ENCODE data around the gene MANSC1. TPM values are rescaled to one million over a fixed set of nuclear protein-coding genes. Genes with fewer than 3 reads are reported as not detected.

Gene MANSC1
- polyA plus RNA-seq, 1 donor (not counting 4 experiments of a cell fraction or from before 2014, with no cell fraction given) = 1.6 TPM

GRCh38 chr12:12331896-12332295 is 18.1 kb downstream of the MANSC1 start:
- Histone ChIP-seq H3K36me3 (ENCODE audit: control insufficient read depth in 2 of 2, extremely low read depth in 1 of 2, insufficient read depth in 2 of 2, low read length in 2 of 2) (no peaks in the 10 kb centered on the region), H3K4me2 (ENCODE audit: control insufficient read depth, extremely low read depth, insufficient read depth, low read depth, low read length) (no peak overlapping the region), H3K9me3 (ENCODE audit: control insufficient read depth, low read depth, low read length) (no peaks in the 10 kb centered on the region), H3K9ac (ENCODE audit: control insufficient read depth, extremely low read depth, insufficient read depth, low read length) (no peak overlapping the region), H3K4me1 (ENCODE audit: control insufficient read depth, extremely low read depth, insufficient read depth, low read length) (no peaks in the 10 kb centered on the region), H4K20me1 (ENCODE audit: control insufficient read depth, extremely low read depth, insufficient read depth, low read length) (no peaks in the 10 kb centered on the region), H3K79me2 (ENCODE audit: control insufficient read depth, insufficient read depth, low read length) (no peaks in the 10 kb centered on the region), H3K9me1 (ENCODE audit: control insufficient read depth, extremely low read depth, insufficient read depth, low read length) (no peaks in the 10 kb centered on the region), H3K27me3 (ENCODE audit: control insufficient read depth, extremely low read depth, insufficient read depth, low read length) (no peaks in the 10 kb centered on the region), H3K27ac (ENCODE audit: control insufficient read depth, insufficient read depth, low read length) (no peak overlapping the region), H2AFZ (ENCODE audit: control insufficient read depth, low read length) (no peak overlapping the region), H3K4me3 (ENCODE audit: control insufficient read depth in 2 of 3, extremely low read depth in 1 of 3, insufficient read depth in 2 of 3, low read depth in 1 of 3, low read length in 3 of 3) (no peak overlapping the region)
- no peak for TF ChIP-seq CTCF (optimal IDR thresholded peaks at IDR 0.05 in 1 of 3, IDR thresholded peaks at IDR 0.05 in 1 of 3, conservative IDR thresholded peaks at IDR 0.05 in 1 of 3; ENCODE audit: extremely low read depth in 1 of 3, insufficient read depth in 2 of 3, low read length in 3 of 3)
- no peak for TF ChIP-seq EZH2 (IDR thresholded peaks at IDR 0.05; ENCODE audit: low read length)
- dilution Hi-C loops (cut with MboI; ENCODE audit: extremely low pct_ligation_motif_present, low sequenced_read_pairs) = loop anchor here (25.0 kb wide), 1 partner anchor 245 kb away; no protein-coding TSS in a partner anchor
- FAIRE-seq = no peak
- no peak for DNase-seq (ENCODE audit: low read depth, low spot score)

- TF ChIP-seq EZH2 (IDR thresholded peaks at IDR 0.05; ENCODE audit: low read length) (no peak), CTCF (optimal IDR thresholded peaks at IDR 0.05 in 1 of 3, IDR thresholded peaks at IDR 0.05 in 1 of 3, conservative IDR thresholded peaks at IDR 0.05 in 1 of 3; ENCODE audit: extremely low read depth in 1 of 3, insufficient read depth in 2 of 3, low read length in 3 of 3) (no peak)
- H3K79me2 ChIP-seq (ENCODE audit: control insufficient read depth, insufficient read depth, low read length) = no peaks in the 10 kb centered on the region
- no peaks in the 10 kb centered on the region for H3K9me1 ChIP-seq (ENCODE audit: control insufficient read depth, extremely low read depth, insufficient read depth, low read length)
- no peaks in the 10 kb centered on the region for H4K20me1 ChIP-seq (ENCODE audit: control insufficient read depth, extremely low read depth, insufficient read depth, low read length)
- no peak overlapping the region for H3K27ac ChIP-seq (ENCODE audit: control insufficient read depth, insufficient read depth, low read length)
- H3K36me3 ChIP-seq (ENCODE audit: control insufficient read depth in 2 of 2, extremely low read depth in 1 of 2, insufficient read depth in 2 of 2, low read length in 2 of 2) = no peaks in the 10 kb centered on the region
- H3K9ac ChIP-seq (ENCODE audit: control insufficient read depth, extremely low read depth, insufficient read depth, low read length) = no peak overlapping the region
- H2AFZ ChIP-seq (ENCODE audit: control insufficient read depth, low read length) = no peak overlapping the region
- H3K27me3 ChIP-seq (ENCODE audit: control insufficient read depth, extremely low read depth, insufficient read depth, low read length) = no peaks in the 10 kb centered on the region
- no peaks in the 10 kb centered on the region for H3K9me3 ChIP-seq (ENCODE audit: control insufficient read depth, low read depth, low read length)
- H3K4me2 ChIP-seq (ENCODE audit: control insufficient read depth, extremely low read depth, insufficient read depth, low read depth, low read length) = no peak overlapping the region
- no peak for FAIRE-seq
- no peak overlapping the region for H3K4me3 ChIP-seq (ENCODE audit: control insufficient read depth in 2 of 3, extremely low read depth in 1 of 3, insufficient read depth in 2 of 3, low read depth in 1 of 3, low read length in 3 of 3)
- no peak for DNase-seq (ENCODE audit: low read depth, low spot score)
- dilution Hi-C loops (cut with MboI; ENCODE audit: extremely low pct_ligation_motif_present, low sequenced_read_pairs) = loop anchor here (25.0 kb wide), 1 partner anchor 244 kb away; no protein-coding TSS in a partner anchor
- no peaks in the 10 kb centered on the region for H3K4me1 ChIP-seq (ENCODE audit: control insufficient read depth, extremely low read depth, insufficient read depth, low read length)
These were observed 18.7 kb downstream of the MANSC1 start for GRCh38 chr12:12331244-12331771.
